NCI-H345 treated with DMSO at 0.1 percent for 48 hours (cell line): Measurements from ENCODE around the gene ESYT3.

ENCODE experiments used
- DNase-seq: peaks from one replicate; lab custom pipeline; 2025; ENCODE audit not compliant: unreplicated experiment; lab: John Stamatoyannopoulos, UW

ESYT3 gene

GRCh38 chr3:138459619-138460535 lies 25.5 kb downstream of the ESYT3 start:
- no peak for DNase-seq

- no peak for DNase-seq
Observed at GRCh38 chr3:138460536-138461205, 26.3 kb downstream of the ESYT3 start.

GRCh38 chr3:138461246-138461645 lies 26.8 kb downstream of the ESYT3 start:
- DNase-seq, result no peak

- DNase-seq, result no peak
Observed at GRCh38 chr3:138461896-138462295, 27.5 kb downstream of the ESYT3 start.

- DNase-seq, result no peak
Observed at GRCh38 chr3:138463724-138464490, 29.5 kb downstream of the ESYT3 start.

- no peak for DNase-seq
Observed at GRCh38 chr3:138464491-138464860, 30.1 kb downstream of the ESYT3 start.

- no peak for DNase-seq
Observed at GRCh38 chr3:138465451-138465850, 31.0 kb downstream of the ESYT3 start.

- DNase-seq, result no peak
Observed at GRCh38 chr3:138465925-138466324, 31.5 kb downstream of the ESYT3 start.

- no peak for DNase-seq
Observed at GRCh38 chr3:138467931-138468330, 33.5 kb downstream of the ESYT3 start.

GRCh38 chr3:138468451-138468850 lies 34.0 kb downstream of the ESYT3 start:
- no peak for DNase-seq

- DNase-seq, result no peak
Observed at GRCh38 chr3:138468886-138469285, 34.5 kb downstream of the ESYT3 start.

- DNase-seq, result no peak
Observed at GRCh38 chr3:138469874-138470273, 35.5 kb downstream of the ESYT3 start.

GRCh38 chr3:138470687-138471086 lies 36.3 kb downstream of the ESYT3 start:
- no peak for DNase-seq

- DNase-seq, result no peak
Observed at GRCh38 chr3:138471481-138471880, 37.1 kb downstream of the ESYT3 start.

- DNase-seq, result no peak
Observed at GRCh38 chr3:138472141-138472825, 37.9 kb downstream of the ESYT3 start.

- DNase-seq, result no peak
Observed at GRCh38 chr3:138473391-138473790, 39.0 kb downstream of the ESYT3 start.

GRCh38 chr3:138474163-138474562 lies 39.7 kb downstream of the ESYT3 start:
- DNase-seq, result no peak

- DNase-seq, result no peak
Observed at GRCh38 chr3:138476526-138476925, 42.1 kb downstream of the ESYT3 start.

- DNase-seq, result no peak
Observed at GRCh38 chr3:138477120-138477519, 42.7 kb downstream of the ESYT3 start.

GRCh38 chr3:138477801-138478200 lies 43.4 kb downstream of the ESYT3 start:
- no peak for DNase-seq

GRCh38 chr3:138479438-138479863 lies 45.0 kb downstream of the ESYT3 start:
- DNase-seq, result no peak
